Activated CD4-positive, CD25-positive, alpha-beta regulatory T cell treated with anti-CD3 and anti-CD28 coated beads, Interleukin-2, amount 50 U/mL, for 16 hours (primary cell): ENCODE data around the gene EPAS1.

Experiments used
- DNase-seq: peaks from one replicate; pipeline ENCODE4 v3.0.0-alpha.2; 2020; ENCODE audit warnings: low read depth, low spot score

The EPAS1 gene

DNA sequence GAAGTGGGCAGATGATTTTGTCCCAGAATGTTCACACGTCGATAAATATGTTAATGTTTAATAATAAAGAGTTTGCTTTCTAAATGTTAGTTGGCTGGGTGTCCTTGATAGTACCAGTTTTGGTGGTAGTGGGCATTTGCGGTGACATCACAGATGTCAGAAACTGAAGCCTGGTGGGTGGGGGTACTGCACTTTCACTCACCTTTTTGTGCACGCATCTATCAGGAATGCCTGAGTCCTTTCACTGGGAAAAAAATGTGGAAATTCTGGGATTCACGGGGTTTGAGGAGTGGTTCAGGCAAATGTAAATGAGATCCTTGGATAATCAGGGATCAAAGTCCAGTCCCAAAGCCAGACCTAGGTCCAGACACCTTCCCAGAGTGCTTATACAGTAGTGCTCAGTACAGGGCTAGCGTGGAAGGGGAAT is 3.2 kb downstream of the EPAS1 start:
- DNase-seq: no peak

DNA sequence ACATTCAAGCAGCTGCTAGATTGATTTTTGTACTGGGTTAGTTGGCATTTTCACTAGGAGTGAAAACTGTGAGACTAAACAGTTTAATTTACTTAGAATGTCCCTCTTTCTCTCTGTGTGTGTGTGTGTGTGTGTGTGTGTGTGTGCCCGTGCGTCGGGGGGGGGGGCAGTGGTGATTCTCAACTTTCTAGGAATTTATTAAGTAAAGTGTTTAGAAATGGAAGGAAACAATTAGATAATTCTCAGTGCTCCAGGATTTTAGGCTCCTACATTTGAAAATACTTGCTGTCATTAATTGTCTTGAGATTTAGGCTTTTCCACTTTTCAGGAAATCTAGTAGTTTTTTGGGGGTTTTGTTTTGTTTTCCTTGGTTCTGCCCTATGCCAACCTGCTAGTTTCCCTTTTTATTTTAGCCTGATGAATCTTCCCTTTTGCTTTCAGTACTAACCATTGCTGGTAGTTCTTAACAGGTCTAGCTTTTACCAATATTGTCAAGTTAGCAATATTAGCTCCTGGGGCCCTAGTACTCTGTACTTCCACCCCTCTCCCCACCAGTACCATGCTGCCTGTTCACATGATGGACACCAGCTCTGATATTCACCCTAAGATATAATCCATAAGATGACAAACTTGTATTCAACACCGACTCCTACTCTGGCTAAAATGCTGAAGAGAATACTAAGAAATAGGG is 4.9 kb downstream of the EPAS1 start:
- DNase-seq: no peak

GRCh38 chr2:46303233-46303632 is 6.0 kb downstream of the EPAS1 start:
- no peak for DNase-seq

DNA sequence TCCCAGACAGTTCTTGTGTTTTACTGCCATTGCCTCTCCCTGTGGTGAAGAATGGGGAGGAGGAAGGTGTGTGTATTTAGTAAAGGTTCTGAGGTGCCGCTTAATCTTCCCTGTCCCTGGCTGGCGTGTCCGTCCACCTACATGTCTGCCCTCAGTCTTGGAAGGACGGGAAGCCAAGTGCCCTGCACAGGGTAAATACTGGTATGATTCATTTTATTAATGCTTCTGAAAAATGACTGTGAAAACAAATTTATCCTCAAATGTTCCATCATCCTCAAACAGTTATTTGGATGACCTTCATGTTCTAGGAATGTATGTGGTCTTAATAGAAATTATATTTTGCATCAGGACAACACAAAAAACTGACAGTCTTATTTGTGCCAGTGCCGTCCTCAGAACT is 6.6 kb downstream of the EPAS1 start:
- DNase-seq: no peak

GRCh38 chr2:46304635-46305034 is 7.4 kb downstream of the EPAS1 start:
- DNase-seq: no peak

DNA sequence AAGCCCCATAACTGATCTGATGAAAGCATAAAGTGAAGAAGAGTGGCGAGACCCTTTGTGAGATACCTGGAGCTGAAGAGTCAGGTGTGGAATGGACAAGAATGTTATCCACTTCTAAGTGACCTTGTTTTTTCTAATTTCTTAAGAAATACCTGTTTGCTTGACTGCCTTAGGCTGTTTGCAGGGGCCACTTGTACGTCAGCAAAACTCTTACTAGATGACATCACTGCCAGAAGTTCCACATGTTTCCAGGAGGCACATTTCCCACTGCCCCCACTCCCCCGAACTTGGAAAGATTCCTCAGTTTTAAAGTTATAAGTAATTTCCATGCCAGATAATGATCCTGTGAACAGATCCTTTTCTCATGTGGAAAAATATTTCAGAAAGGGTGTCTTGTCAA is 8.0 kb downstream of the EPAS1 start:
- no peak for DNase-seq

DNA sequence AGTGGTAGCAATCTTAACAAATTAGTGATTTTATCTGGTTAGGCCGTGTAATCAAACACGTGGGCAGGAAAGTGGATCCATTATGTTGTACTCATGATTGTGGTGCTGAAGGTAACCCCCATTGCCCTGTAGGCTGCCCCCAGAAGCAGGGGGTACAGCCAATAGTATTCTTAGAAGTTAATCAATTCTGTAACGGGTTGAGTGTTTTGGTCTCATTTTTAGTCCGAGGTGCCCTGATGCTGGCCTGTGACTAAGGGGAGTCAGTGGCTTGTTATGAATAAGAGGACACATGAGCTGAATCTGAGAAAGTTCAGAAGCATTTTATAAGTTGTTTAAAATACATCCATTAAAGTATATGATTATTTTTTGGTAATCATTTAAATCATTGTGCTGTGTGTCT is 8.6 kb downstream of the EPAS1 start:
- DNase-seq: no peak

DNA sequence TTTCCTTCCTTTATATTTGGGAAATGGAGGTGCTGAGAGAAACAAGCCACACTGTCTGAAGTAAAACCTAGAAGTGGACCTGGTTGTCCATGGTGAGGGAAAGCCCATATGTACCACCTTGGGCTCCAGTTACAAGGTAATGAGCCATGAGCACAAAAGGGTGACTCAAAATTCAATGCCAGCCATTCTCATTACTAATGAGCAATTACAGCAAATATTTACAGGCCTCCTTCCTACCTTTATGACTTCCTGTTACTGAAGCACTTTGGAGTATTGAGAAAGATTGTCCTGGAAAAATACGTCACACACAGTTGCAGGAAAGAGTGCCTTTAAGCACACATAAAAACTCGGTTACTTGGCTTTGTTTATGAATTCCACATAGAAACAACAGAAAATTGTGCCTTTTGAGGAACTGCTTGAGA is 9.1 kb downstream of the EPAS1 start:
- DNase-seq: no peak

DNA sequence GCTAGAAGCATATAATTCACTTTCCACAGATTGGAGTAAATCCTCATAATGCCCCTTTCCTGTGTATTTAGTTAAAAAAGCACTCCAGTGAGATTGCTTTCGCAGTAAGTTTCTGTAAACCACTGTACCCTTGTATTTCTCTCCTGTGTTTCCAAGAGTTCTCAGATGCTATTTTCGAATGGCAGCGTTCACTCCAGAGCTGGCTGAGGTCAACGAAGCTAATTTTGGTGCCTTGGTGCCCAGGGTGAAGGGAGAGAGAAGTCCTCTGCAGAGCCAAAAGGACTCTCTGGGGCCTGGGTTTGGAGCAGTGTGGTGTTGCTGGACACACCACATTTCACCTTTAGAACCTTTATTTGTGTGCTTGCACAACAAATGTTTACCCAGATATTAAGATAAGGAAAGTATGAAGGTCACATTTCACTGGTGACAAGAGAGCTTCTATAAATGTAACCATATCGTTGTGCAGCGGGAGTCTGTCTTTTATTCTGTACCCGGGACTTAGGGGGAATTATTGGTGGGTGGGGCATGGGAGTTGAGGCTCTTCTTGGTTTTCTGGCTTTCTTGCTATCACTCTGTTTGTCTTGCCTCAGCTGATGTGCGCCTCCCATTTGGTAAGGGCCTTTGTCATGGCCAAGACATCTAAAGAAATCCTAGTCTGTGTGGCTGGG is 9.9 kb downstream of the EPAS1 start:
- DNase-seq: no peak

GRCh38 chr2:46308081-46308480 is 10.9 kb downstream of the EPAS1 start:
- DNase-seq: no peak

- DNase-seq: no peak
Measured at GRCh38 chr2:46308629-46309028, 11.4 kb downstream of the EPAS1 start.

- no peak for DNase-seq
Measured at GRCh38 chr2:46309052-46309953, 12.1 kb downstream of the EPAS1 start.

DNA sequence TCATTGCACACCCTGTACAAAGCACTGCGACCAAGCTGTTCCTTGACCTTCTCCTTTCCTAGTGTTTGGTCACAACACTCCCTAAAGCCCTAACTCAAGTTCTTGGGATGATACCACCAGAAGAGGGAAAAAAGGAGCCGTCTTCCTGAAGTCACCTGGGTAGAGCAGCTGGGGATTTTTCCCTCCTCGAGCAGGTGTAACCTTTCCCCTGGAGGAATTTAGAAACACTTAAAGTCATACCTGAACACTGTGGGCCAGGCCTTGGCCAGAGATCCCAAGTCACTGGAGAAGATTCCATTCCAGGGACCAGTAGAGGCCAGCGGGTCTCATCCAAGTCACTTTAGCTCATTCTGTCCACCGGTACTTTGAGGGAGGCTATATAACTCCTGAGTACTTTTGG is 13.2 kb downstream of the EPAS1 start:
- no peak for DNase-seq

DNA sequence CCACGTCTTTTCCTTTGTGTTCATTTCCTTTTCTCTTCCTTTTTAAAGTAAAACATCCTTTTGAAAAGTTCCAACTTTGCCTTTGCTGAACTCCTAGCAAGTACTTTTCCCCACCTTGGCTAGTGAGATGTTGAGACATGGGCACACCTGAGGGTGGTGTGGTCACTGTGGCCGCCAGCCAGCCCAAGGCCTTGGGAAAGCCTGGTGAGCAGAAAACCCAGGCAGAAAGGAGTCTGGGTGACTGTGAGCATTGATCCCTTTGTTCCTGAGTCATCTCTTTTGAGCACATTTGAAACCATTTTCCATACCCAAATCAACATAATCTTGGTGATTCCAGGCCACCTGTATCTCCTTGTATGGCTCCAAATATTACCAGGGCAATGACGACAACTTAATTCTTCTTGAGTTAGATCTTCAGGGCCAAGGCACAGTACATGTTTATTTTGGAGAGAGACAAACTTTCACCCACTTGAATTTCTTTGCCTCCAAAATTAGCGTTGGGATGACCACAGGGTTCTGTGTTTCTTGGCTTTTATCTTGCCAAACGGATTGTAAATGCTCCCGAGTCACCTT is 14.5 kb downstream of the EPAS1 start:
- no peak for DNase-seq

GRCh38 chr2:46313063-46313462 is 15.9 kb downstream of the EPAS1 start:
- no peak for DNase-seq

DNA sequence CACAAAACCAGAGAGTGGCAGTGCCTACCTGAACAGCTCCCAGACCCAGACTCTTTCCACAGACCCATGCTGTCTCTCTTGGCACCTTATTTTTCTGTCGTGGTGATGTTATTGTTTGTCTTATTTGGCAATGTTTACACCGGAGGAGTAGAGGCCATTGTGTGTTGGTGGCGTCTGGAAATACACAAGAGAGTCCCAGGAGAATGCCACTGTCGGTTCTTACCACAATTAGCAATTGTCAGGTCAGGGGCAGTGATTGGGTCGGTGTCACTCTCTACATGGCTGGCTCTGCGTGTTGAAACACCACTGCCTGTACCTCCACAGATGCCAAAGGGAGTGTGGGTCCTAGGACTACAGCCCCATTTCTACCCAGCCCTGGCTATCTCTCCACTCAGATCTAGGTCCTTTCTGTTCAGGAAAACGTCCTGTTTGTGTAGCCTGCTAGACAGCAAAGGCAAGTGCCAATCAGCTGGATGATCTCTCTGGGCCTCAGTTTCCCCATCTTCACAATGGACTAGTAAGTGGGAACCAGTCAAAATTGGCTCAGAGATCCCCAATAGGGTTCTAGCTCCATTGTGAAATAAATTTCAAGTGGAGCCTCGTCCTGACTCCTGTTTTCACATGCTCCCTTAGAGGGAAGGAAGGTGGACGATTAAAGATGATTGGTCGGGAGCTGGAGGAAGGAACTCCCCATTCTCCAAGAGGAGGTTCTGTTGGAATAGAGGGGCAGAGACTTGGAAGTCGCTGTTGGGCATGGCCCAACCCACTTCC is 17.0 kb downstream of the EPAS1 start:
- DNase-seq: no peak

DNA sequence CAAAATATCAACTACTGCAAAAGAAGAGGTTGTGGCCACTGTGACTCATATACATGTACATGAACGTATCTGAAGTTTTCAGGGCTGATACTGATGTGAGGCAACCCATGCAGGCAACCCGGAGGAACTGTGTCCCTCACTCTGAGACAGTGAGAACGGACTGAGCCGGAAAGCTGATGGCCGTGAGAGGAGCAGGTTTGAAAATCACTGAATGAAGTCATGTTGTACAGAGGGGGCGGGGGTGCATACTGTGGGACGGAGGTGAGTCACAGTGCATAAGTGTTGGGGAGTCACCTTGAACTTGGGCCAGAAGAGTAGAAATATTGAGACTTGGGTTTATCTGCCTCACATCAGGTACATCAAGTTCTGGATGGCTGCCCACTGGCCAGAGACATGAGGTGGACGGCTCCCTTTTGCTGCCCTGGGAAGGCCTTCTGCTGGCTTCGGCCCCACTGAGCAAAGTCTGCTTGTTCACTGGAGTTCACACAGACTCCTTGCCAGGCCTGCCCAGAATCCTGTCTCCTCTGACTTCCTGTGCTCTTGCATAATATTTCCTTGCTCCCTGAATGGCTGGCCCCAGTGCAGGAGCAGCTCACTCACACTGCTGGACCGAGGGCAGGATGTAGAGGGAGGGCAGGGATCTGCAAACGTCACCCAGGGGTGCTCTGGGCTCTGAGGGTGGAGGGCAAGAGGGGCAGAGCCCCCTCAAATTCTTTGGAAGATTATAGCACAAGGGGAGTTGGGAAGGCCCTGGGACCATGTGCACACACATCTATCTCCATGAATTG is 18.1 kb downstream of the EPAS1 start:
- no peak for DNase-seq

DNA sequence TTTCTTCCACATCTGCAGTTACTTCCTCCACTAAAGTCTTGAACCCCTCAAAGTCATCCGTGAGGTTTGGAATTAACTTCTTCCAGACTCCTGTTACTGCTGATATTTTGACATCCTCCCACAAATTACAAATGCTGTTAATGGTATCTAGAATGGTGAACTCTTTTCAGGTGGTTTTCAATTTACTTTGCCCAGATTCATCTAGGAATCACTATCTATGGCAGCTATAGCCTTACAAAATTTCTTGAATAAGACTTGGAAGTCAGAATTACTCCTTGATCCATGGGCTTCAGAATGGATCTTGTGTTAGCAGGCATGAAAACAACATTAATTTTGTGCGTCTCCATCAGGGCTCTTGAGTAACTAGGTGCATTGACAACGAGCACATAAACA is 19.9 kb downstream of the EPAS1 start:
- DNase-seq: no peak

DNA sequence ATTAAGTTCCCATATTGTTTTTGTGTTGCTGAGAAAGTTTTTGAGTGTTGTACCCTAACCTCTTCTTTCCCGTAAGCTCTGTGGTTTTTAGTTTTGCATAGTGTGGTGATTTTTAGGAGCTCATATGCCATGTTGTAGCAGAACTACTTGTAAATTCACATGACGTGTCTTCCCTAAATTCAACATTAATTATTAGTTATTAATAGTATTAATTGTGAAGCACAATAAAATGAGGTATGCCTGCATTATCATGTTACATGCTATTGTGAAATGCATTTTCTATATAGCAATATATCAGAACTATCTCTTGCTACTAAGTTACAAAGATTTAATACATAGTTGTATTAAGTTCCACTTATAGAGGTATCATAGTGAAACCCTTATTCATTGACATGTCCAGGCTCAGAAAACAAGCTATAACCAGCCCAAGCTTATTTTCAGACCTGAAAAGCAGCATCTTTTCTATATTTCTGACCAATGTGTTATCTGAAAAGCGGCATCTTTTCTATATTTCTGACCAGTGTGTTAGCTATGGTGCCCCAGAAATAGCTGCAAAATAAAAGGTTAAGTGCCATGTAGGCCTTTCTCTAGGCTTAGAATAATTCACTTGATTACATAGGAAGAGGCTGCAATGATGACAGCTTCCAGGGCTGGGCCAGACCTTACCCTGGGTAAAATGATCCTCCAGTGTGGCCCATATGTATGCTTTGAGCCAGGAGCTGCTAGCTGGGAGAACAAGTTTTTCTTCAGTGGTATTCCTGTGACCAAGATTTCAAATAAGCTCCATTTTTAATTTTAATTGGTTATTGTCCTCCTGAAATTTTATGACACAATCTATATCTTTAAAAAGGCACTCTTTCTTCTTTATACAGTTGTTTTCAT is 21.6 kb downstream of the EPAS1 start:
- no peak for DNase-seq

DNA sequence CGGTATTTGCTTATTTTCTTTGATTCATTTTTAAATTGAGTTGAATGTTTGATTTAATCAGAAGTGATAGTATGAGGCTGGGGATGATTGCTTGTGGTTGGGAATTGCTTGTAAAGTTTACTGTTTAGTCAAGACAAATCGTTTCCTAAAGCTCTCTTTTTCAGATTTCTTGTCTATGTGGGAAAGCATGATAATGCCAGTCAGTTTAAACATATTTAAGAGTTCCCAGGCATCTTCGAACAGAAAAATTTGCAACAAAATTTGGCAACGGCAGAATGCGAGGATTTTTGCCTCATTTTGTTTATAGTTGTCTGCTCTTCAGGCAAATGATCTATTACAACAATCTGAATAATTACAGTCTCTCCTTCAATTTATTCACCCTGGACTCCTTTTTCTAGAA is 22.5 kb downstream of the EPAS1 start:
- DNase-seq: no peak
